GM12878 (cell line): ENCODE data around the gene POLD2. TPM values are rescaled to one million over a fixed set of nuclear protein-coding genes. Genes with fewer than 3 reads are reported as not detected.

ENCODE experiments used
- ATAC-seq: fragments of 200-7000 bp; cut with Tn5 transposase; 3 replicates; pipeline ENCODE4 v1.9.1; 2020; ENCODE audit warnings: mild to moderate bottlenecking, moderate library complexity
- BruUV-seq: library from RNA; stranded (reverse); fragments of 400-500 nt; replicated peaks from 2 replicates; lab custom pipeline; 2021; lab: Mats Ljungman, UMichigan
- CTCF ChIA-PET: fragments of 300-600 bp; sonication (Branson Sonifier 250); formaldehyde crosslinking; extraction: SDS; loops from one replicate; lab custom pipeline; 2021; ENCODE audit warnings: inconsistent platforms; lab: Yijun Ruan, JAX
- POLR2A ChIA-PET: fragments of 350-600 bp; formaldehyde crosslinking; extraction: SDS; loops from one replicate; lab custom pipeline; 2021; ENCODE audit warnings: inconsistent platforms; lab: Charles Lee
- RAD21 ChIA-PET: fragments of 300-600 bp; sonication (Branson Sonifier 250); formaldehyde crosslinking; loops from one replicate; lab custom pipeline; 2023; ENCODE audit warnings: antibody characterized with exemption; ENCODE audit not compliant: unreplicated experiment; lab: Charles Lee
- SMC1A ChIA-PET: fragments of 300-600 bp; sonication (Branson Sonifier 250); formaldehyde crosslinking; loops from one replicate; lab custom pipeline; 2023; ENCODE audit not compliant: unreplicated experiment, uncharacterized antibody; lab: Charles Lee
- DNase-seq: peaks from one replicate; pipeline ENCODE4 v3.0.0-alpha.2; 2011; ENCODE audit warnings: low read depth, low spot score
- FAIRE-seq: peaks from 3 replicates; lab custom pipeline; 2011; peaks lifted over from hg19 to GRCh38; lab: Jason Lieb, UNC
- H2AFZ ChIP-seq: 2 replicates; pipeline ENCODE4 v1.6.0; 2011; ENCODE audit warnings: low read depth, low read length, control low read depth; ENCODE audit not compliant: control insufficient read depth
- H3K27ac ChIP-seq: 2 replicates; pipeline ENCODE4 v1.5.1; 2011; ENCODE audit warnings: control low read depth; ENCODE audit not compliant: control insufficient read depth, insufficient read depth
- H3K27me3 ChIP-seq, 2 experiments: replicated peaks in 1 of 2; 2 replicates each; pipeline versions ENCODE4 v1.6.0 to v1.6.1; 2011; ENCODE audit warnings: low read length in 1 of 2; ENCODE audit not compliant: control insufficient read depth in 2 of 2, insufficient read depth in 2 of 2
- H3K36me3 ChIP-seq, 2 experiments: 2 replicates each; pipeline ENCODE4 v1.5.1; 2011; ENCODE audit warnings: low read length in 1 of 2; ENCODE audit not compliant: control insufficient read depth in 2 of 2, insufficient read depth in 2 of 2
- H3K4me1 ChIP-seq: 2 replicates; pipeline ENCODE4 v1.6.1; 2011; ENCODE audit warnings: mild to moderate bottlenecking, low read length, moderate library complexity, mixed read lengths; ENCODE audit not compliant: control insufficient read depth, insufficient read depth
- H3K4me2 ChIP-seq: 2 replicates; pipeline ENCODE4 v1.6.0; 2011; ENCODE audit warnings: control low read depth; ENCODE audit not compliant: control insufficient read depth, insufficient read depth
- H3K4me3 ChIP-seq: fragments of 200-600 bp; sonication (generic); 2 replicates; pipeline ENCODE4 v1.5.1; 2016
- H3K79me2 ChIP-seq: 2 replicates; pipeline ENCODE4 v1.6.0; 2011; ENCODE audit warnings: low read length; ENCODE audit not compliant: control insufficient read depth, insufficient read depth
- H3K9ac ChIP-seq: 2 replicates; pipeline ENCODE4 v1.8.0; 2011; ENCODE audit warnings: low read length, control low read depth, mixed read lengths; ENCODE audit not compliant: control insufficient read depth, insufficient read depth
- H3K9me3 ChIP-seq: replicated peaks from 3 replicates; pipeline ENCODE4 v1.5.1; 2011; ENCODE audit warnings: mild to moderate bottlenecking, low read length; ENCODE audit not compliant: control insufficient read depth, insufficient read depth
- H4K20me1 ChIP-seq: 2 replicates; pipeline ENCODE4 v1.6.0; 2011; ENCODE audit not compliant: control insufficient read depth, insufficient read depth
- ASH2L ChIP-seq: fragments of 300-600, 200-600 bp; sonication (generic); IDR thresholded peaks from 2 replicates; pipeline ENCODE4 v1.6.1; 2017; ENCODE audit warnings: low read depth, mild to moderate bottlenecking, borderline replicate concordance
- MTA3 ChIP-seq: IDR thresholded peaks from 2 replicates; pipeline ENCODE4 v1.6.1; 2012; ENCODE audit warnings: low read length, inconsistent platforms, borderline replicate concordance
- SUPT20H ChIP-seq: IDR thresholded peaks from 2 replicates; pipeline ENCODE4 v1.6.1; 2011; ENCODE audit warnings: low read depth, mild to moderate bottlenecking, low read length, moderate library complexity, borderline replicate concordance; ENCODE audit not compliant: control insufficient read depth
- TBL1XR1 ChIP-seq: IDR thresholded peaks from 2 replicates; pipeline ENCODE4 v1.6.1; 2012; ENCODE audit warnings: low read depth, low read length, improper control_type of control experiment
- WGBS: methylation state at CpG from one replicate; pipeline ENCODE4 v1.1.6; 2016; ENCODE audit warnings: low lambda C conversion rate; ENCODE audit not compliant: insufficient replicate concordance, insufficient coverage; ENCODE audit errors: missing lambda C conversion rate; 5-methylcytosine and 5-hydroxymethylcytosine counted together
- in situ Hi-C: fragments of 300-500 bp; cut with MboI; formaldehyde crosslinking; loops from 9 replicates; pipeline ENCODE4 v1.14.3; 2018; ENCODE audit warnings: mixed read lengths
- intact Hi-C: fragments of 100-400 bp; cut with micrococcal nuclease; formaldehyde crosslinking; loops from one replicate; pipeline ENCODE4 v1.14.2; 2022; ENCODE audit not compliant: unreplicated experiment
- polyA plus RNA-seq, 11 experiments: library from polyadenylated mRNA; depleted of rRNA in 4 of 11; unstranded in 6 of 11; stranded (reverse) in 5 of 11; fragments of >200 nt; fragmentation: Nextera tagmentation in 4 of 11; fragmentation: Illumina TruSeq in 1 of 11; extraction: Ambion mirVana in 4 of 11; extraction: Trizol in 1 of 11; gene quantifications; 1 replicate in 1 of 11; 2 replicates in 10 of 11; pipeline versions ENCODE4 v1.2.1 to v1.2.3, GENCODE V29; 2011 to 2016; ENCODE audit warnings: inconsistent platforms in 2 of 11, missing spikeins in 2 of 11, low read depth in 1 of 11
- total RNA-seq, 4 experiments: library from RNA; depleted of rRNA in 3 of 4; stranded (reverse); fragments of >200 nt in 3 of 4; fragmentation: Illumina TruSeq in 1 of 4; extraction: Trizol in 1 of 4; gene quantifications; 2 replicates each; pipeline versions ENCODE4 v1.2.1 to v1.2.3, GENCODE V29; 2013 to 2021
- TF ChIP-seq, protein P1 (sequence below): IDR thresholded peaks from 2 replicates; pipeline ENCODE4 v1.6.1; 2011; ENCODE audit warnings: mild to moderate bottlenecking, low read depth, low read length, moderate library complexity; ENCODE audit not compliant: insufficient replicate concordance

Gene POLD2
- total and polyA plus RNA-seq, 10 of the 15 experiments (the other 5 are each of a cell fraction or from before 2014, with no cell fraction given) = 19.1 to 287 (median 169) TPM

DNA sequence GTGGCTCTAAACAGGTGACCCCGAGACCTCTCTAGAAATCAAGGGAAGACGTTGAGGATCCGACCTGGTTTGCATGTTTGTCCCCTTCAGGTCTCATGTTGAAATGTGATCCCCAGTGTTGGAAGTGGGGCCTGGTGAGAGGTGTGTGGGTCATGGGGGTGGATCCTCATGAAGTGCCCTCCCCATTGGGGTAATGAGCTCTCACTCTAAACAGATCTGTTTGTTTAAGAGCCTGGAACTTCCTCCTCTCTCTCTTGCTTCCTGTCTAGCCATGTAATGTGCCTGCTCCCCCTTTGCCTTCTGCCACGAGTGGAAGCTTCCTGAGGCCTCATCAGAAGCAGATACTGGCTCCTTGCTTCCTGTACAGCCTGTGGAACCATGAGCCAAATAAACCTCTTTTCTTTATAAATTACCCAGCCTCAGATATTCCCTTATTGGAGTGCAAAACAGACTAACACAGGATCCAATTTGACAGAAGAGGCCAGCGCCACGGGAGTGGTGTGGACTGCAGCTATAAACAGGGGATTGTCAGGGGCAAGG, 30.2 kb downstream of the POLD2 start:
- Histone ChIP-seq H3K4me1 (peaks cover 14% of the 10 kb centered on the region), H3K27ac (no peak overlapping the region), H4K20me1 (no peaks in the 10 kb centered on the region), H3K4me3 (no peak overlapping the region), H3K79me2 (no peaks in the 10 kb centered on the region), H2AFZ (no peak overlapping the region), H3K36me3 (no peaks in the 10 kb centered on the region), H3K9ac (no peak overlapping the region), H3K27me3 (no peaks in the 10 kb centered on the region), H3K4me2 (no peak overlapping the region), H3K9me3 (no peaks in the 10 kb centered on the region)
- POLR2A ChIA-PET = interaction anchor here (0.7 to 1.1 kb wide), 2 partner anchors 8 to 12 kb away, joined by 6 to 8 read pairs; no protein-coding TSS in a partner anchor
- intact Hi-C loops (no loop called here), in situ Hi-C loops (no loop called here)
- RAD21 ChIA-PET = no interaction called here
- WGBS = 46% methylated on average over 6 of the region's 6 CpGs
- no peak for DNase-seq
- no TSS peak for BruUV-seq
- ATAC-seq = no peak
- FAIRE-seq = no peak
- CTCF ChIA-PET = no interaction called here
- SMC1A ChIA-PET = no interaction called here
- TF ChIP-seq TBL1XR1 = no peak

DNA sequence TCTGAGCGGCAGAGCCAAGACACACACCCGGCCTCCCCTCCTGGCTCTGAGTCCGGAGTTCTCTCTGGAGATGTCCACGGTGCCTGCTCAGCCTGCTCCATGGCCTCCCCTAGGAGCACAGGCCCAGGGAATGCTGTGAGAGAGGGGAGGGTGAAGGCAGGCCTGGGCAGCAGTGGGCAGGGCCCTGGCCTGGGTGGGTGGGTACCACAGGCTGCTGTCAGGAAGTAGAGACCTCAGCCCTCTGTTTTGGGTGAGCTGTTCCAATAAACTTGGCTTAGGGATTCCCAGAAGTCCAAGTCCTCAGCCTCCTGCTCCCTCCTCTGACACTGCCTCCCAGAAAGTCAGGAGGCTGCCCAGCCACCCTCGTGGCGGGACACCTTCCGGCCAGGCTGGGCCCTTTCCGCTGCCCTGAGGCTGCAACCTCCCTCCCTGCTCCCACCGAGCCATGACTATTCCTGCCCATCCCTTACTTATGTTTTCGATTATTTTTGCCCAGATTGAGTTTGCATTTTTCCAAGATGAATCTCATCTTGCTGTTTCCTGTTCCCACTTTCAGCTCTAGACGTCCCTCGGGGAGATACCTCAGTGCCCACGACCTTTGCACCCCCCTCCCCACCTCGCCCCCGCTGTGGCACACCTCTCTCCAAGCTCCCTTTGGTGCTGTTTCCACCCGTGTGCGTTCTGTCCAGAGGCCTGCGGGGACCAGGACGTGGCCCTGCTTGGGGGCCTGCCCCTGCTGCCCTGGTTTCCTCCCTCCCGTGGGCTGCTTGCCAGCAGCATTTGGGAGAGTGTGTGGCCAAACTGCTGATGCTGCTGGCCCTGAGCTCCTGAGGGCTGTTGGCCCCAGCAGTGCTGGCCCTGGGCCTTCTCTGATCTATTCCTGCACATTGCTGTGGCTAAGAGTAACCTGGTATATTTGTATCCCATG, 35.2 kb downstream of the POLD2 start:
- Histone ChIP-seq H3K4me2 (no peak overlapping the region), H3K9ac (no peak overlapping the region)
- TF ChIP-seq MTA3 (no peak), ASH2L (no peak), SUPT20H (no peak)
- TF ChIP-seq, protein P1, sequence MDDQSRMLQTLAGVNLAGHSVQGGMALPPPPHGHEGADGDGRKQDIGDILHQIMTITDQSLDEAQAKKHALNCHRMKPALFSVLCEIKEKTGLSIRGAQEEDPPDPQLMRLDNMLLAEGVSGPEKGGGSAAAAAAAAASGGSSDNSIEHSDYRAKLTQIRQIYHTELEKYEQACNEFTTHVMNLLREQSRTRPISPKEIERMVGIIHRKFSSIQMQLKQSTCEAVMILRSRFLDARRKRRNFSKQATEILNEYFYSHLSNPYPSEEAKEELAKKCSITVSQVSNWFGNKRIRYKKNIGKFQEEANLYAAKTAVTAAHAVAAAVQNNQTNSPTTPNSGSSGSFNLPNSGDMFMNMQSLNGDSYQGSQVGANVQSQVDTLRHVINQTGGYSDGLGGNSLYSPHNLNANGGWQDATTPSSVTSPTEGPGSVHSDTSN = no peak
- TF ChIP-seq, all 136 proteins: peak for 0
- SMC1A ChIA-PET = interaction anchor here (1.4 kb wide), 1 partner anchor 11 kb away, joined by 5 read pairs; no protein-coding TSS in a partner anchor
- 39% methylated on average over 20 of the region's 20 CpGs for WGBS
- RAD21 ChIA-PET = no interaction called here
- POLR2A ChIA-PET = interaction anchor here (1.0 kb wide), 1 partner anchor 44 kb away, joined by 3 read pairs; the partner anchor contains the start of gene DBNL
- CTCF ChIA-PET = interaction anchor here (1.3 kb wide), 1 partner anchor 11 kb away, joined by 3 read pairs; no protein-coding TSS in a partner anchor
- BruUV-seq = no TSS peak
- no peak overlapping the region for H3K27ac ChIP-seq
- H3K4me3 ChIP-seq = no peak overlapping the region
- in situ Hi-C loops (no loop called here), intact Hi-C loops (no loop called here)
- FAIRE-seq = no peak
- no peak; the same call in 2 of the 3 replicates for ATAC-seq
- no peaks in the 10 kb centered on the region for H3K79me2 ChIP-seq
- no peak overlapping the region for H2AFZ ChIP-seq
- H3K4me1 ChIP-seq = no peaks in the 10 kb centered on the region
- no peaks in the 10 kb centered on the region for H3K36me3 ChIP-seq
- H3K9me3 ChIP-seq = no peaks in the 10 kb centered on the region
- no peaks in the 10 kb centered on the region for H4K20me1 ChIP-seq
- DNase-seq = no peak
- no peaks in the 10 kb centered on the region for H3K27me3 ChIP-seq
